Hippocampal formation (tissue), 2 donors: ENCODE data around the gene ARHGAP24.

Experiments used
- DNase-seq, 2 donors: peaks; one replicate each; lab custom pipeline; 2025; lab: John Stamatoyannopoulos, UW

The ARHGAP24 gene

DNA sequence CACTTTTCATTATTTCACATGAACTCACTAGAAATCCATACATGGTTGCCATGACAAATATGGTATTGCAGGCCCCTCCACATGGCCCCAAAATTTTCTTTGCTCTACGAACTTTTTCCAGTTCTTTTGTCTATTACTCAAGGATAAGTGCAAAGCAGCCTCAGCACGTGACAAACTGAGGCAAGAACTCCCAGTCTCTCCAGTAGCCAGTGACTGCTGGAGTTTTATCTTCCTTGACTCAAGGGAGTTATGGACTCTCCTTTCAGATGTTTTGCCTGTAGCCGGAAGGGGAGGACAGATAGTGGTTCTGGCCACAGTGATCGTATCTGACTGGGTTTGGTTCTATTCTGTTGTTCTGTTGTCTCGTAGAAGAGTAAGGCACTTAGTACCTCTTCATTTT lies 105.5 kb downstream of the ARHGAP24 start:
- no peak for DNase-seq

DNA sequence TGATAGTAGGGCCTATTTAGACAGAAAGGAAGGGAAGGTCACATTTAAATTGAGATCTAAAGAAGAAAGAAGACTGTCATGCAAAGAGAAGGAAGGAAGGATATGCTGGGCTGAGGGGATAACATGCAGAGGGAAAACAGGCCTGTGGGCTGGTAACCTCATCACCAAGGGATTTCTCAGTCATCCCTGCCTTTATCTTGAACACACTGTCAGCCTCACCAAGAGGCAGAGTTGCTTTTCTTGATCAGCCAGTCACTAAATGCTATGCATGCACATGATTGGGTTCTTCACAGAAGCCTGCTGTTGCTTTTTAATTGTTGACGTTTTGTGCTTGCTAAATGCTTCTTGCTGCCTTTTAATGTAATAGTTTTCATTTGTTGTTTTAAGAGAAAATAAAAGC lies 113.0 kb downstream of the ARHGAP24 start:
- no peak for DNase-seq

DNA sequence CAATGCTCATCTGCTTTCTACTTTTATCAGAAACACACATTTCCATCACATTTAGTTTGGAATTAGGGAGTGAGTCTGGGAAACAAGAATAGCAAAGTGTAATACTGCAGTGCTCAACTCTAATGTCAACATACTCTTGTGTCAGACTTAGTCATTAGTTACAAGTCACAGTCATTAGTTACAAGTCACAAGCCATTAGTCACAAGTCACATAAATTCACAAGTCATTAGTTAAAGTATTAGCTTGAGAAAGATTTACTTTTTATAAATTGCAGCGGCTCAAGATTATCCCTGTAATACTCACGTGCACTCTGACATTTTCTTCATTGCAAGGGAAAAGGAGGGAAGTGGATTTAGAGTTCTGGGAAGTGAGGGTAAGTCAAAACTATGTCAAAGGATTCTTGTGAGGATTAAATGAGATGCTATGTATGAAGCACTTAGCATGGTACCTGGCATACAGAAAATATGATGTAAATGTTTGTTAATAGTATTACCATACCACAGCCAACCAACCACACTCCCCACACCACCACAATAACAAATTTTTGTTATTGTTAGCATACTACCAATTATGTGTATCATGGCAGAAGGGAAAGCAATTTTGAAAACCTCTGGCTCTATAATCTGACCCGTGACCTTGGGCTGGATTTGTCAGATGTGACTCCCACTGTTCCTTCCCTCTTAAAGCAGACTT lies 116.6 kb downstream of the ARHGAP24 start:
- DNase-seq, result no peak

DNA sequence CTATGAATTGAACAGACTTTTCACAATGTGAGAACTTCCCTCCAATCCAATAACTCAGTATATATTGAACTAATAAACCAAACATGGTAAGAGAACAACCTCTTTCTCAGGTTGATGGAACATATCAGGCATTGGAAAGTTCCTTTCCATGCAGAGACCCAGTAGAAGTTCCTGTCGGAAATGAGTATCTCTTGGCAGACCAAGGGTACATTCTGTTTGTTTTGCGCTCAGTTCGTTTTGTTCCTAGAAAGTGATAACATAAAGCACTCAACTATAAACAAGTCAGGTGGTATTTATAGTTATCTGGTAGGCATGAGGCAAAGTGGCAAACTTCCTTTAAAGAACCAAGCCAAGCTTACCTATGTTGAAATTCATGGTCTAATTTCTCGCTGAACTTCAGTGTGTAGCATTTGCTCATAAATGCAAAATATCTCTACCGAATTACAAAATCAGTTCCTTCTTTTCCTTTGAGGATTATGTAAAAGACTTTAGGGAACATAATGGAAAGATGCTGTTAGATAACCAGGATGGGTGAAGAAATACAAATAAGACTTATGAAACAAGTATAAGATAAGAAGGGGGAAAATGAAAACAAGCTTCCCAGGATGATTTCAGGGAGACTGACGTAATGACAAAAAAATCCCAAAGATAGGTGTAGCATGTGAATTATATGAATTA lies 120.3 kb downstream of the ARHGAP24 start:
- DNase-seq, result no peak

DNA sequence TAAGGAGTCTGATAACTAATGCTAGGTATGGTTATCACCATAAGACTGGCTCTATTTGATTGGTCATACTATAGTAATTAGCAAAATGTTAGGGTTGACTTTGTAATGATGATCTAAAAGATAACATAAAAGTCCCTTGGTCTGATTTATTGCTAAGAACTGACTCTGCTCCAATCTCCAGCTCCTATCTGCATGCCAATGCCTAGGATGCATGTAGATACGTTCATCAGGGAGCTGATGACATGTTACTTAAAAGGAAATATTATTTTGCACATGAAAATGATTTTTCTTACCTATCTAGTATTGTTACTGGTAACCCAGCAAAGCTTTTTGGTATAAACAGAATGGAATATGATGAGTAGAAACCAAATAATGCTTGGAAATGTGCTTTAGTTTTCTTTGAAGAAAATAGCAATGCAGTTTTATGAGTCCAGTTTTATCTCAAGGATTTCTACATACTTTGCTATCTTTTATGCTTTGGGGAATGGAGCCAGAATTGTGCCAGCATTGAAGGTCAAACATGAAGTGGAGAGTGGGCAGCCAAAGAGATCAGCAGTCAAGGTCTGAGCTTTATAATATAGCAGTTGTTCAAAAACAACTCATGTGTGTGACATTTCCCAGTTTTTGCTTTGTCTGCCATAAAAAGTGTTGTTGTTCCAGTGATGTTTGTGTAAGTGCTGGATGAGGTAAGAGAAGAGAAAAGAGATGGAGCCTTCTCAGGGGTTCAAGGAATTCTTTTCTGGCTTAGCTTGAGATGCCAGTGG lies 121.0 kb downstream of the ARHGAP24 start:
- DNase-seq, result no peak

DNA sequence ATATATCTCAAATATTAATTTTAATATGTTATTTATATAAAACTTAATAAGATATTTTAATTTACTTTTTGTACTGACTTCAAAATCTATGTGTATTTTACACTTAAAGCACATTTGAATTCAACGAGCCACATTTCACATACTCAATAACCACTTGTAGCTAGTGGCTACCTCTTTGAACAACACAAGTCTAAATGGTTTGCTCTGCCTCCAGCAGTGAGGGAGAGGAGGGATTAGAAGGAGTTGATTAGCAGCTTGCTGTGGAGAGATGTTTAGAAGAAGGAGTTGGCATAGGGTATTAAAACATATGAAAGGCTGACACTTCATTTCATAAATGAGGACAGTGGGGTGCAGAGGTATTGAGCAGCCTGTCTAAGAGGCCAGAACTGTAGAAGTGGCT lies 124.0 kb downstream of the ARHGAP24 start:
- no peak for DNase-seq

DNA sequence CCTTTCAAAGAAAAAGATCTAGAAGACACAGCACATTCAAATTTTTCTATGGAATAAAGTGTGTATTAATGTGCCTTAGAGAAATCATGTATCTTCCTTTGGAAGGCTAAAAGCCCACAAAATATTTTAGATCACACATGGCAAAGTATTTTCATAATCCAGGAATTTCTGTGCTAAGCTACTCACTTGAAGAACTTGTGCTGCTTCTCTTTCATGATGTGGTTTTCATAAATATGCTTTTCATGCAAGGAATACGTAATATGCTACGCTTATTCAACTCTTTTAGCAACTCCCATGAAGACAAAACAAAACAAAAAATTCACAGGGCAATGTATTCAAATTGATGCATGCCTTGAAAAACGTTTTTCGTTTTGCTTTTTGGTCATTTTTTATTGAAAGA lies 125.6 kb downstream of the ARHGAP24 start:
- DNase-seq, result no peak

DNA sequence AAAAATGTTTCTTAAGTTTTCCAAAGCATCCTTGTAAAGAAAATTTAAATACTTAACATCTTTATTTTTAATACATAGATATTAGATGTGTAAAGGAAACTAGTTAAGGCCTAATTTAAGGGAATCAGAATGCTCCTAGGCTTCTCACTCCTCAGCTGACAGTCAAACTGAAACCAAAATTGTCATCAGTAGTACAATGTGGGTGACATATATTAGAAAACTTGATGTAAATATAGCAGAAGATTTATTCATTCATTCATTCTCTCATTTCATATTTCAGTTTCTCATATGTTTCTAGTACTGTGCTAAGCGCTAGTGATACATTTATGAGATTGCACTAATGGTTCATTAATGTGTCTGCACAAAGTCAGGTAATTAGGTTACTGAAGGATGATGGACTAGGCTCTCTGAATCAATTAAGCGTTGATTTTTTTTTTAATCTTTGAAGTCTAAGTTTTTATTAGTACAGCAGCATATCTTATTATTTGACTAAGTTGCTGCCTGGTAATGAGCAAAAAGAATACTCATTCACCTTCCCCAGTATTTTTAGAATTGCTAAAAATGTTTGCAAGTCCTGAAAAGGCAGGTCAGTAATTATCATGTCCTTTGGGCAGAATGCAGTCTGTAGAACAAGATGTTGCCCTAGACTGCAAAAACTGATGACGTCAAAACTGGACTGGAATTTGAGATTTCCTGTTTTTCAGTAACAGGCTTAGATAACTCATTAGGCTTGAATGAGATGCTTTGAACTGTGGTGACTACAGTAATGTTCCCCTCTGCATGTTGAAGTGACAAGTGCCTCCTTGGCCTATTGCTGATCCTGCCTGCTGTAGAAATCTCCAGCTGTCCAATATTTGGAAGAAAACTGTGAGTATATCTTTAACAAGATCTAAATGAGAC lies 128.7 kb downstream of the ARHGAP24 start:
- DNase-seq, result no peak

DNA sequence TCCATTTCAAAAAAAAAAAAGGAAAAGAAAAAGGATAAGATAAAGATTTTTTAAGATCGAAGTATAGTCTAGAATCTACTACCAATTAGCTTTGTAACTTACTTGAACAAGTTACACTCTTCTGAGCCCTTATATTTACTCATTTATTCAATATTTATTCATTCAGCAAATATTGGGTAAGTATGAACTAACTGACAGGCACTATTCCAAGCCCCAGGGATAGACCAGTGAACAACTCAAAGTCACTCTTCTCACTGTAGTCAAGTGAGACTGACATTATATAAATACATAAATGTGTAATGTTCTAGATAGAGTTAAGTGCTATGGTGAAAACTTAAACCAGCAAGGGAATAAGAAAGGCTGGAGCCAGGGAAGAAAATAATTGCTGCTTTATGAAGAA lies 131.6 kb downstream of the ARHGAP24 start:
- DNase-seq, result no peak

DNA sequence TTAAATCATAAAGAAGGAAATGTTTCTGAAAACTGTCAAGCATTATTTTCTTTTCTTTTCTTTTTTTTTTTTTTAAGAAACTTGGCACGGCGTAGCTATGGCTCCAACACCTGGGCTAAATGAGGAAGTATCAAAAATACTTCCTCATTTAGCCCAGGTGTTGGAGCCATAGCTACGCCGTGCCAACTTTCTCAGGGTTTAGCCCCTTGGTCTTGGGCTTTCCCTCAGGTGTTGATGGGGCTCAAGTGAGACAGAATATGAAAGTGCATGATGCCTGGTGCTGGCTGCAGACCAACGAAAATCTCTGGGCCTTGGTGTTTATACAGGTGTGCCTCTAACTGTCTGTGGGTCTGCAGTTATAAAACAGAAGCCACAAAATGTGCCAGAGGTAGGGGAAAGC lies 132.7 kb downstream of the ARHGAP24 start:
- no peak for DNase-seq

DNA sequence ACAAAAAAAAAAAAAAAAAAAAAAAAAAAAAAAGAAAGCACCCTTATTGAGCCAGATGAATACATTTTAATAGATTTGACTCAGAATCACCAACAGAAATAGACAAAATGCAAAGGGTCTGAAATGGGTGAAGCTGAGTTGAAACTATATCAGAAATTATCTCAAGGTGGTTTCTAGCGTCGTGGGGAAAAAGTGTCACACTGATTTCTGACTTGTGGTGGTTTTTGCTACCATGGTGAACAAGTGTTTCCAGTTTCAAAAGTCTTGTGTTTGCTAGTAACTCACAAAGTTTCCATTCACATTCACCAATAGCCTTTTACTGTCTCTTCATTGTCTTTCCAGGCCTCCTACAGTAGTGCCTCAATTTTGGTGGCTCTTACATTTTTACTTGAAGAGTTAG lies 135.5 kb downstream of the ARHGAP24 start:
- DNase-seq, result no peak

DNA sequence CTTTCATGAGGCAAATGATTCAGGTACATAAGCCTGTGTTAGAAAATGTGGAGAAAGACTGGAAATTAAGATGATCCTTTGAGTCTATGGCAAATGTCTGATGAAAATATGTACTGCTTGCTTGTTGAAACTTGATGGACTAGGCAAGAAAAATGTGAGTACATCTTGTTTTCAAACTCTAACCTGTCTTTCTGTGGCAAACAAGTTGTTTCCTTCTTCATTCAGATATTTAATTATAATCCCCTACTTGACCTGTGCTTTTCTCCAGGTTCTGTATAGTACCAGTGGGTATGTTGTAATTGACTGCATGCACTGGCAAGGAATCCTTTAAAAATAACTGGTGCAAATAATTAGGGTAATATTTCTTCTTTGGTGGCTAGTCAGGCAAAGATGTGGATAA lies 136.7 kb downstream of the ARHGAP24 start:
- DNase-seq, result no peak

DNA sequence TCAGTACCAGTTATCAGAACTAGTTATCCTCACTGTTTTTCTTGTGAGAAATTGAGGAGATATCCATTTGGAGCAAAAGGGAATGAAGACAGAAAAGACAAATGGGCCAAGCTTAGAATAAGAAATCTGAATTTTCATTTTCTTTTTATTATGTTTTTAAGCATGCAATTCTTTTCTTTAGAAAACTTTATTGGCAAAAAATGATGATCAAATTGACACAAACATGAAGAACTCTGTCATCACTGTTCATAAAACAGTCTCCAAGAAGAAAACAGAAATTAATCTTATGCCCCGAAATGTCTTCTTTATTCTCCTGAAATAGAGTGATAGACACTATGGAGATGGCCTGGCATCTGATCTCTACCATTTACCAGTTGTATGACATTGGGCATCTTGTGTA lies 139.0 kb downstream of the ARHGAP24 start:
- no peak for DNase-seq

DNA sequence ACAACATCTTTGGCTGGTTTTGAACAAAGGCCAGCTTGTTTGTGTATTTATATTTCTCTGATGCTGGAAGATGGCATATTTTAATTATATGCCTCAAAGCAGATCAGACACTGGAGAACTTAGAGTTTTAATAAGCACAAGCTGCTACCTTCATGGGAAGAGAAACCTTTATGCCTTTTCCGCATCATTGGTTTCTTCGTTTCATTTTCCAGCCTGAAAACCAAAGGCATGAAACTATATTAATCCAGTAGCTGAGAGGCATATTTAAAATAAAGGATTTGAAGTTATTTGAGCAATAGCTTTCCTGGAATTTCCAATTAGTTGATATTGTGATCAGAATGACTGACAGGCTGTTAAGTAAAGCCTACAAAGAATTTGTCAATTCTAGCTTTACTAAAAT lies 141.0 kb downstream of the ARHGAP24 start:
- no peak for DNase-seq

DNA sequence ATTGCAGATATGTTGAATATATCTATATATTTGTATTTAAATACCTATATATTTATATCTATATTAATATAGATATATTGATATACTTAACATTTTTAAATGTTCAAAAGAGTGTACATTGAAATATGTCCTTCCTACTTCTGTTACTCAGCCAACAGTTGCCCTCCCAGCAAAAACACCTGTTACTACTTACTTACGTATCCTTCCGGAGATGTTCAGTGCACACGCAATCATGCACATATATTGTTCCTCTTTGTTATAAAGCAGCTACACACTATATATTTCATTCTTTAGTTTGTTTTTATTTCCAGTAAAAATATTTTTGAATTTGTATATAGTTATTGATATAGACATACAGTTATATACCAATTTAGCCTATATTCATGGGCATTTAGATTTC lies 142.3 kb downstream of the ARHGAP24 start:
- DNase-seq, result no peak

DNA sequence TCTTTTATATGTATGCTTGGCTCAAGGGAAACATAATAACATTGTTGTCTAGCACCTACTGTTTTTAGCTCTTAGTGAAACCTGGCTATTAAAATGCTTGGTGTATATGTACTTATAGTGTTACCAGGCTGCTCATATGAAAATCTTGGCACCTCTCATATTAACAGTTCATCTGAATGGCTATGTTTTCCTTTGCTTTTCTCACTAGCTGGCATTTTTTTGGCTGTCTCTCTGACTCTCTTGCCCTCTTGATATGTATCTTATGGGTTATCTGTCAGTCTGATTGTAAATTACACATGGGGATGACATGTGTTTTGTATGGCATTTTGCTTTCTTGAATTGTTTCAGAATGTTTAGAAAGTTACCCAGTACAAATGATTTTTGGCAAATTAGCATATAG lies 158.0 kb downstream of the ARHGAP24 start:
- DNase-seq, result no peak

DNA sequence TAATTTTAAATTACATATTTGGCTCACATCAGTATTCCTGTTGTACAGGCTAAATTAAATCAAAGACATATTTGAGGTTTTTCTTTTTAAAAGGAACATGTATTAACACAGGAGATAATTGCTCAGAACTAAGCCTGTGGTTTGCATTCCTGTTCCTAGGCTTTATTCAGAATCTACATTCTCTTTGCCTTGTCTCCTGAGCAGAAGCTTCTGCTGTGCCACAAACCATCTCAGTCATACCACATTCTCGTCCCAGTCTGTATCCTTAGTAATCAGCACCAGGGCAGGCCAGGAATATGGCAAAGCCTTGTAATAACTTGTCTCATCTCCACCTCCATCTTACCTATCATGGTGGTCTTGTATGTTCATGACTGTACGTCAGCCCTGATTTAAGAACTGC lies 162.8 kb downstream of the ARHGAP24 start:
- DNase-seq, result no peak

DNA sequence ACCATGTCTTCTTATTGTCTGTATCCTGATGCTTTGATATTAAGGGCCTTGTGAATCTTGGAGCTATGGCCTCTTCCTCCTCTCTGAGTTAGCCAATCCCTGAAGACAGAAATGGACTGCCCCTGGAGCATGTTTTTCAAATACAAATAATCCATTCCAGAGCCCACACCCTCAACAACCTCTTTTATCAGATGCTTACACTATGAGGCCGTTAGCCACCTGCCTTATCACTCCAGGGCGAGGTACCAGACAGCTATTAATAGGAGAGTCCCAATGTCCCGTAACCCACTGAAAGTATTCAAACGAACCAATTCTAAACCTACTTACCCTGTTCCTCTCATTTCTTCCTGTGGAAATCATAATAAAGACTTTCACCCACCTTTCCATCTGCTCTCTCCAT lies 165.0 kb downstream of the ARHGAP24 start:
- no peak for DNase-seq

DNA sequence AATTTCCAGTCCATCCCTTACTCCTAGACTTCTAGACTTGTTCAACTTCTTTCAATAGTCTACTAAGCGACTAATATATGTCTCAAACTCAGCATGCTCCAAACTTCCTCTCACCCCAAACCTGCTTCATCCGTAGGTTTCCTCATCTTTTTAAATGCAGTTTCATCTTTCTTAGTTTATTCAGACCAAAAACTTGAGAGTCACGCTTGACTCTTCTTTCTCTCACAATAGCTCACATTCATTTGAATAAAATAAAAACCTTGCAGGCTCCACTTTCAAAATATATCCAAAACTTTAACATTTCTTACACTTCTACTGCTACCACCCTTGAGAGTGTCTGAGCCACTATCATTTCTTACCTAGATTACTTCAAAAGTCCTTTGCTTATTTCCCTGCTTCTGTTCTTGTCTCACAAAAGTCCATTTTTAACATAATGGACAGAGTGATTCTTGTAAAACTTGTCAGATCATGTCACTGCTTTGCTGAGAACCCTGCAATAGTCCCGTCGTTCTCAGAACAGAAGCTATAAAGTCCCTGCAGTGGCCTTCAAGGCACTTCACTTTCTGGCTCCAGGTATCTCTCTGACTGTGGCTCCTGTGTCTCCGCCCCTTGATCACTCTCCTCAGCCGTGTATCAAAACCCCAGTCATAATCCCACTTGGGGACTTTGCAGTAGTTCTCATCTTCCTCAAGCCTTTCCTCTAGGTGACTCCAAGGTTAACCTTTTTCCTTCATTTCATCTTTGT lies 167.6 kb downstream of the ARHGAP24 start:
- no peak for DNase-seq

DNA sequence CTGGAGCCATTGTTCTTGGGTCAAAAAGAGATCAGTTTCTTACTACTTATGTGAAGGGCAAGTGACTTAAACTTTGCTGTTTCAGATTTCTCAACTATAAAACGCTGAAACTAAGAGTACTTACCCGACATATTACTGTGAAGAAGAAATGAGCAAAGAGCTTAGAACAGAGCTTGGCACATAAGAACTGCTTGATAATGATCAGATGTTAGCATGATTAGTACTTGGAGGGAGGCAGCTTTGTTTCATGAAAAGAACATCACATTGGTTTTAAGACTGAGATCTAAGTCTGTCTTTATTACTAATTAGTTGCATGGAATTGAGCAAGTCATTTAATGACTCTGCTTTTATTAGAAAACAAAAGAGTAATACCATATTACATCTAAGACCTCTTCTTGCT lies 169.1 kb downstream of the ARHGAP24 start:
- no peak for DNase-seq

DNA sequence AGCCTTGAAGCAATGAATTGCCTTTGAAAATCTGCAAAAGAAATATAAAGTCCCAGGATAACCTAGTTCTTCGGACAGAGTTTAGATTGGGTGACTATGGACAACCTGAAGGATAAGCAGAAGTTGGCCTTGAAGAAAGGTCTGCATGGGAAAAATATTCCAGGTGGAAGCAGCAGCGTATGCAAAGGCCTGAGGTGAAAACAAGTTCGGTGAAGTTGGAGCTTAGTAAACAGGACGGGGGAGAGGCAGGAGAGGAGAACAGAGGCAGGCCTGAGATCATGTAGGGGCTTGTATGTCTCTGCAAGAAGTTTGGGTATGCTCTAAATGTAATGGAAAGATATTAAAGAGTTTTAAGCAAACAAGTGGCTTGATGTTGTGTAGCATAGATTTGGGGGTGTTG lies 176.0 kb downstream of the ARHGAP24 start:
- DNase-seq, result no peak
